ENCODE results near the gene C1orf74.

The C1orf74 gene

DNA sequence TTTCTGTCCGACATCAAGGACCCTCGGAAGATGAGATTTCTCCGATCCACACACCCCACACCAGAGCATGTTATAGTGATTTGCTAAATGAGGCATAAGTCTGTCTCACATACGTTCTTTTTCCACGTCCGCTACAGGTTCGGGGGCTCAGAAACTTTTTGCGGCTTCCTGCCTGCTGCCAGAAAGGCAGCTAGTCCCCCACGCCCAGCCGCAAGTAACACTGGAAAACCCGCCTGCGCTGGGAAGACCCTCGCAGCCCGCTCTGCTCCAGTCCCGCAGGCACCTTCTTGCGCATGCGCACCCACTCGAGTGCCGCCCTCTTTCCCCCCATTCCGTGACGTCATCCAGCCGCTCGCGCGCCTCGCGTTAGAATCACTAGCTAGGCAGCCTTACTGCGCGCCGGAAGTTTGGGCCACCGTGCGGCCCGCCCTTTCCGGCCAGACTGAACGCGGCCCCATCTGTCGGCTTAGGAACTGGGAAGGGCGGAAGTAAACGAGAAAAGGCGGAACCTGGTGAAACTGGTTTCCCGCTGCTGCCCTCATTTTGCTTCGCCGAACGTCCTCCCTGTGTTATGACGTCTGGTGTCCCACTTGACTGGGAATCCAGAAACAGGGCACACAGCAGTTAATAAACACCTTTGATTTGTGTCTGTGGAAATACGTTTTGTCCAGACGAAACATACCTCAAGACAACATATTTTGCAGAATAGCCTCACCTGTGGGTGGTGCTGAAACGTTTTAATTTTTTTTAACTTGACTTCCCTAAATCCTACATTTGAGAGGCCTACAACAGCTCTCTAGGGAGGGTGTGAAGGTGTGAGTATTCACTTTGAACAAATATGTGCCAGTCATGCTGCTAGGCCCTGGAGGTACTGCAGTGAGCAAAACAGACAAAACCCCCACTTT is at the start of gene C1orf74:
Gene C1orf74 (minus strand): TSS at position 295 of the 905 bp plus-strand sequence. CDS start 925 bp downstream, outside the sequence.
- FAIRE-seq: peak; percentile 96
- peak; percentile 98 for DNase-seq (ENCODE audit: low spot score)

DNA sequence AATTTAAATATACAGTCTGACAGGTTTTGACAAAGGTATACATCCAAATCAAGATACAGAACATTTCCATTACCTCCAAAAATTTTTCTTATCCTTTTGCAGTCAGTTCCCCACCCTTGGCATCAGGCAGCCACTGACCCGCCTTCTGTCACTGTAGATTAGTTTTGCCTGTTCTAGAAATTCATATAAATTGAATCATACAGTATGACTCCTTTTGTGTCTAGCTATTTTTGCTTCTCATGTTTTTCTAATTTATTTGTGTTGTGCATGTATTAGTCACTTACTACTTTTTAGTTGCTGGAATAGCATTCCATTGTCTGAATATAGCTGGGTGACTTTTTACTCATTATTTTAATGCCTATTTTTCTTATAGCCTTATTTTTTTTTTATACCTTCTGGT is 47.3 kb upstream of the C1orf74 start:
- DNase-seq (ENCODE audit: low spot score): no peak
- FAIRE-seq: no peak

GRCh38 chr1:209830722-209831121 is 46.4 kb upstream of the C1orf74 start:
- no peak for DNase-seq (ENCODE audit: low spot score)
- no peak for FAIRE-seq

GRCh38 chr1:209829716-209830115 is 45.4 kb upstream of the C1orf74 start:
- no peak for FAIRE-seq
- no peak for DNase-seq (ENCODE audit: low spot score)

GRCh38 chr1:209827384-209828262 is 43.3 kb upstream of the C1orf74 start, which contains the start of gene UTP25:
Gene UTP25, plus strand, starts transcription at chr1:209827972. Its CDS starts 92 bp downstream, at chr1:209828064.
- FAIRE-seq: peak; percentile 83
- peak; percentile 88 for DNase-seq (ENCODE audit: low spot score)

DNA sequence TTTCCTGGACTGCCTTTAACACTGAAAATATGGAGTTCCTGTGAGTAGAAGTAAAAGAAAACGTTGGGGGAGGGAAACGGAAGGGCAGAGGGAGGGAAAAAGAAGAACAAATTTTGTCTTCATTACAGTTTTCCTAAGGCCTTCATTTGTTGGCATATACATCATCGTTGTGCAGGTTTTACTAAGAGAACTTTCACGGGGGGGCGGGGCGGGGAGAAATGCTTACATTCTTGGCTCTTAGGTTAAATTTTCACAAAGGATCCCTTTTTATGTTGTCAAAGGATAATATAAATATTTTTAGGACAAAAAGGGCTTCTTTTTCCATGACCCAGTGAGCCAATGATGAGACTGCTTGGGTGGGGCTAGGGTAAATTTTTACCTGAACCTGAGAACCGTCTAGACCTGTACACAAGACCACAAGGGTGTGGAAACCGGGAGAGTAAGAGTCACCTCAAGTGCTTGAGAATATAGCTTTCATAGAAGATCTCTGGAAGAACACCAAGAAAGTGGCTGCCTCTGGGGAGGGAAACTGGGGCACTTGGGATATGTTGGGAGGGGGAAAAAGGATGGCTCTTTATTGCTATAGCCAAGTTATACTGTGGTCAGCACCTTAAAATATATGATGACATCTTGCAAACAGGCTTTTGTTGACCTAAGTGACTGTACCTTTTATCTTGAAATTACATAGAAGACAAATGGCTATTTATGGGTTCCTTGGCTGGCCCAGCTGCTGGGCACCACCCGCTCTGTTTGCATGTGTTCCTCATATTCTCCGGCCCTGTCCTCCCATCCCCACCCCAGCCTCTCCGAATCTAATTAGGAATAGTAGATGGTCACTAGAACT is 41.5 kb upstream of the C1orf74 start:
- DNase-seq (ENCODE audit: low spot score) (no peak), FAIRE-seq (no peak)

DNA sequence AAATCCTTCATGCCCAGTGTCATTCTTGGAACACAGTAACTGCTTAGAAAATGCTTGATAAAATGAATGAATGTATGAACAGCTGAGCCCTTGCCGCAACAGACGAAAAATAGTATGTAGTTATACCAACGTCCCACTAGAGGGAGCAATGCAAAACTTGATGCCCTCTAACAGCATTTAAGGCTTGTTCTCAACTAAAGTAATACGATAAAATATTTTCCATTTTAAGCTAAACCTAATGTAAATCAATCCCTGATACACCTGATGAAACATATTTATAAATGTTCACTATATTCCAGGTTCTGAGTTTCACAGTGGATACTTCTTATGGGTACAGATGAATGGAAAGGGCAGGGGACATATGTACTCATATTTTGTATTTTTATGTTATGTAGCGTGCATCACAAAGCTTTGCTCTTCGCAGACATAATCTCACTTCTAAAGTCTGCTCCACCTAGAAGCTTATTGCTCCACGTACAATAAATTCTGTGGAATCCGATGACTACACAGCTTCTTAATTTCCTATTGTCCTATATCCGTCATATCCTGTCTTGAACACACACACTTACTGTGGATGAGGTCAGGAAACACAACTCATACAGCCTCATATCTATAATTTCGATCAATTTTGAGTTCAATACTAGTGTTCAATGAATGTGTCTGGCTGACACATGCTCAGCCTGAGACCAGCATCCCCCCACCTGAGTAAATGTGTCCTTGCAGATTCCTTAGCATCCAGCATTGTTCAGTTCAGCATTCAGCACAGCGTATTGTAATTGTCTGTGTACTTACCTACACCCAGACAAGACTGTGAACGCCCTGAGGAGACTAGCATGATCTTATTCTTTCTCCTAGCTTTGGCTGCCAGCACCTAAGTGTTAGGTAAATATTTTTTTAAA is 39.0 kb upstream of the C1orf74 start:
- no peak for FAIRE-seq
- DNase-seq (ENCODE audit: low spot score): peak; percentile 54

DNA sequence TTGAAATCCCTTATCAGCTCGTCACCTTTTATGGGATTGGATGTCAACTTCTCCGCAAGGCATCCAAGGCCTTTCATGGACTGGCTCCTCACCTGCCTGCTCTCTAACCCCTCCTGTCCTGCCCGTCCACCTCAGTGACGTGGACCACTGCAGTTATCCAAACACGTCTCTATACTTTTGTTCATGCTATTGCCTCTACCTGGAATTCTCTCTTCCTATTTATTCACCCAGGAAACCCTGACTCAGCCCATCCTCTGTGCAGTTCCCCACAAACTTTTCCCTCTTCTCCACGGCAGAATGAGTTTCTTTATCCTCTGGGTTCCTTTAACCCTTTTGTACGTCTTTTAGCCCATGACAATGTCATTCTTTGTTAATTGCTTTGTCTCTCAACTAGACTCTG is 38.3 kb upstream of the C1orf74 start:
- FAIRE-seq (no peak), DNase-seq (ENCODE audit: low spot score) (no peak)

- no peak for DNase-seq (ENCODE audit: low spot score)
- no peak for FAIRE-seq
Measured at GRCh38 chr1:209820986-209821385, 36.6 kb upstream of the C1orf74 start.

DNA sequence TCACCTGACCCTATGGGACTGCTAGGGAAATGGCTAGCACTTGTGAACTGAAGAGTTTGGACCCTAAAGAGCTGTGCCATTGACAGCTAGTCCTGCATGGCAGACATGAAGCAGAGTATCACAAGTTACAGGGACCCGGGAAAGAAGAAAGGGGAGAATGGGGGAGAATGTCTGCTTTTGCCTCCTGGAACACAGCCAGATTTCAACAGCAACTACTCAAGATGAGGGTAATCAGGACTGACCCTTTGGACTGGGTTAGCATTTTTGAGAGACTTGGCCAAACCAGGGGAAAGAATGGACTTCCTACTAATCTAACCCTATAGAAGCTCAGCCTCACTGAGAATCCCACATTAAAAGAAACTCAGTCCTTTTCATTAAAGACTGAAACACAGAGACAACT is 34.7 kb upstream of the C1orf74 start:
- DNase-seq (ENCODE audit: low spot score) (no peak), FAIRE-seq (no peak)

GRCh38 chr1:209817691-209818090 is 33.3 kb upstream of the C1orf74 start:
- no peak for FAIRE-seq

DNA sequence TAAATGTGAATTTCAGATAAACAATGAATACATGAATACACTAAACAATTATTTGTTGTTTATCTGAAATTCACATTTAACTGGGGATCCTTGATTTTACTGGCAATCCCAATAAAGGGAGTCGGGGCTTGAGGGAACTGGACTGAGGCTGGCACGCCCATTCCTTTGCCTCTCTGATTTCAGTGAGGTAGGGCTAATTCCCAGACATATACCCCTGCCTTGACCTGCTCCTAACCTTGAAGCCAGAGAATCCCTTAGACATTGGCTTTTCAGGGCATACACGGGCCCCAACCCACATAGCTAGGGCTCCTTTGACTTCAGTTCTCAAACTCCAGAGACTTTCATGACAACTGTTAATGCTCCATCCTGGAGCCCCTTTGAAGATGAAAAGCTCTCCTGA is 32.6 kb upstream of the C1orf74 start:
- DNase-seq (ENCODE audit: low spot score) (no peak), FAIRE-seq (no peak)

More at GRCh38 chr1:209817691-209818090, 33.3 kb upstream of the C1orf74 start:
- no peak for DNase-seq (ENCODE audit: low spot score)

- FAIRE-seq (no peak), DNase-seq (ENCODE audit: low spot score) (no peak)
Measured at GRCh38 chr1:209815931-209816341, 31.6 kb upstream of the C1orf74 start.

- DNase-seq (ENCODE audit: low spot score): no peak
- no peak for FAIRE-seq
Measured at GRCh38 chr1:209815490-209815889, 31.1 kb upstream of the C1orf74 start.

DNA sequence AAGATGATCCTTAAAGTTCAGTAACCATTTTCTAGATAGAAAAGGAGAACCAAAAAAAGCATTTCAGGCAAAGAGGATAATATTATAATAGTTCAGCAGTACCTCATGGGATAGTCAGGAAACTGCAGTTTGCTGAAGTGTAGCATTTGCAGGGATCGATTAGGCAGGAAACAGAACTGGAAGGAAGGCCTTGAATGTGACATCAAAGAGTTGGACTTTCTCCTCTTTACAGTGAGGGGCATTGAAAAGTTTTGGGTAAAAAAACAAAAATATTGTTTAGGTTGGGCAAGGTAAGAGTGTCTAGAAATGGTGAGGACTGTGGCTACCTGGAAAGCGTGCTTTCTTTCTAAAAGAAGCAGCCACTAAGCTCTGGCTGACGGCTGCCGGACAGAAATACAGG is 29.5 kb upstream of the C1orf74 start:
- no peak for DNase-seq (ENCODE audit: low spot score)
- no peak for FAIRE-seq

DNA sequence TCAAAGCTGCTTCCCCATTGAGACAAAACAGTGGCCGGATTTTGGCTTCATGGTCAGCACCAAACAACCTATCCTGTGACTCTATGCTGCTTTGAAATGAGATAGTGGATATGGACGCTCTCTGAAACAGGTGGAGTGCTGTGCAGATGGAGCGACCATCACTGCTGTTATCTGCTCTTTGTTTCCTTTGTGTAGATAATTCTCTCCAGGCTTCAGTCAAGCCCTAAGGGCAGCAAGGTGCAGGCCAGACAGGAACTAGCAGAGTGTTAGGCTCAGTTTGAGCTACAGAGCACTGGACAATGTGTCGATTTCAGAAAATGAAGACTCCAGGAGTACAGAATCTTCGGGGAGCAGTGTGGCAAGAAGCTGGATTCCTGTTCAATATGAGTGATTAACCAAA is 26.4 kb upstream of the C1orf74 start:
- no peak for DNase-seq (ENCODE audit: low spot score)
- no peak for FAIRE-seq

DNA sequence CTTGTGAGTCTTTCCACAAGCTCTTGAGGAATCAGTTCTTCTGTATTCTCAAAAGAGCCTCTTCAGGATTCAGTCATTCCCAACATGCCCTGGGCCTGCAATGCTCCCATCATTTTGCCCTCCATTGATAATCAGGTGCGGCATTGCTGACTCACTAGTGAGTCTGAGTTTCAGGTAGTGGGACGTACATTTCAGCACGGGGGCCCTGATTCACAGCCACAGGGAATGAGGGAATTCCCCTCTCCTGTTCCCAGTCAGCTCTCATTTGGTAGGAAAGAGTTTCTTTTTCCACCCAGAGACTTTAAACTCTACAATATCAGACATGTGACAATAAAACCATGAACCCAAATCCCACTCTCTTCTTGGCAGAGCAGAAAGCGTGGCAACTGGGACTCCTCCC is 25.3 kb upstream of the C1orf74 start:
- FAIRE-seq (no peak), DNase-seq (ENCODE audit: low spot score) (no peak)

- FAIRE-seq: peak; percentile 40
- DNase-seq (ENCODE audit: low spot score): peak; percentile 95
Measured at GRCh38 chr1:209808059-209808581, 23.8 kb upstream of the C1orf74 start.

DNA sequence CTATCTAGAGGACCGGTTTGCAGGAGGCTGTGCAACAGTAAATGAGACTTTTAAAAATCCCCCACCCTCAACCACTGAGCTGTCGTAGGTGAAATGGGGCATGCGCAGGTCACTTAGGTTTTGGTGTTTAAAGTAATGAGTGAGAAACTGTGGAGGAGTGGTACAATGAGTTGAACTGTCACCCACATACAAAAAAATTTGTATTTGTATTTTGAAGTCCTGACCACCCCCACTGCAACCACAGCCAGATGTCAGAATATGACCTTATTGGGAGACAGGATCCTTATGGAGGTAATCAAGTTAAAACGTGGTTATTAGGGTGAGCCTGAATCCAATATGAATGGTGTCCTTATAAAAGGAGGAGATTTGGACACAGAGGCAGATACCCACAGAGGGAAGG is 23.1 kb upstream of the C1orf74 start:
- FAIRE-seq (no peak), DNase-seq (ENCODE audit: low spot score) (no peak)

Measured in urothelium cell line (cell line).